ENCODE results near the gene TMEM61.

Gene TMEM61

DNA sequence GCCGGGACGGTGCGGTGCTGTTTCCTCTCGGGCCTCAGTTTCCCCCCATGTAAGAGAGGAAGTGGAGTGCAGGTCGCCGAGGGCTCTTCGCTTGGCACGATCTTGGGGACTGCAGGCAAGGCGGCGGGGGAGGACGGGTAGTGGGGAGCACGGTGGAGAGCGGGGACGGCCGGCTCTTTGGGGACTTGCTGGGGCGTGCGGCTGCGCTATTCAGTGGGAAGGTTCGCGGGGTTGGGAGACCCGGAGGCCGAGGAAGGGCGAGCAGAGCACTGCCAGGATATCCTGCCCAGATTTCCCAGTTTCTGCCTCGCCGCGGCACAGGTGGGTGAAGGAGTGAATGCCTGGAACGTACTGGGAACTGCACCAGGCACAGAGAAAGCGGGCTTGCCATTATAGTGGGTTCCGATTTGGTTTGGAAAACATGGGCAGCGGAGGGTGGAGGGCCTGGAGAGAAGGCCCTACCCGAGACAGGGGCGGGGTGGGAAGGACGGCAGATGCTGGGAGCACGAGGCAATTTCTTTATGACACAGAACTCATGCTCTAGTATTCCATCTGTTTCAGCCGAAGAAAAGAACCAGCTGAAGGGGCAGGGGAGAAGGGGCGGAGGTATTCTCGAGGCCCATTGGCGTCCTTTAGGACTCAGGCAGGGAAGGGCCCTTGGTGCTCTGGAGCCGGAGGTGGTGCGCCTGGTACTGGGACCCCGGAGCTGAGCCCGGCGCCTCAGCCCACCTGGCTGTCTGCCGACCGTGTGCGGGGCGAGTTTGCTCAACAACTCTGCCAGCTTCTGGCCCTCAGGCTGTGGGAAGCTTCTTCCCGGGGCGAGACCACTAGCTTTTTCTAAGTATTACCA lies 59.9 kb downstream of the TMEM61 start:
- no peak for DNase-seq

DNA sequence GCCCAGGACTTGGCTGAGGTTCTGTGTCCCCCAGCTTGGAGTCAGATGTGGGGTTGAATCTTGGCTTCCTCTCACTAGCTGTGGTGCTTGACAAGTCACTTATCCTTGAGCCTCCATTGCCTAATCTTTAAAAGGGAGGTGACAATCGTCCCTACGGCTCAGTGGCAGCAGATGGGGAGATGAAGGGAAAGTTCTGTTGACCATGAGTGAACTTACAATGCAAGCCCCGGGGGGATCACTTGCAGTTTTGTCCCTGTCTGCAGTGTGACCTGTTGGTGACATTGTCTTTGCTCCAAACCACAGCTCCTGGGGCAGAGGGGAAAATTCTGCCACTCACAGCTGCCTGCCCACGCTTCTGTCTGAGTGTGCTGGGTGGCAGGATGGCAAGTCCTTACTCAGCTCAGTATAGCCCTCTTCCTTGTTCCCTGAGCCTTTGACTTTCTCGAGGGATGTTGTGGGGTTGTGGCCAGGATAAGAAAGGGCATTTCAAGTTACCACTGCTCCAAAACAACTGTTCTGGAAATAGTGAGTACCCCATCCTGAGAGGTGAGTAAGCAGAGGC lies 60.6 kb downstream of the TMEM61 start:
- no peak for DNase-seq

DNA sequence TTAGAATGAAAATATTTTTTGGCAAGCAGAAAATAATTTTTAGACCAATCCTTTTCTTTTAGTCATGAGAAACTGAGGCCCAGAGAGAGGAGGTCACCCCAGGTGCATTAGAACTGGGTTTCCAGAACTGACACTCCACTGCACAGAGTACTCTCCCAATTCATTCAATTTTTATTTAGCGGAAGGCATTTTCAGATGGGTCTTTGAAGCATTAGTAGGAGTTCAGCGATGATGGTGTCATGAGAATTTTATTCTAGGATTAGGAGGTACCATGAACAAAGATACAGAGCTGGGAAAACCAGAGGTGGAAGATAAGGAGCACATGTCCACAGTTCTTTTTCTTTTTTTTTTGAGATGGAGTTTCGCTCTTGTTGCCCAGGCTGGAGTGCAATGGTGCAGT lies 61.2 kb downstream of the TMEM61 start:
- DNase-seq: no peak

Measured in activated CD8-positive, alpha-beta memory T cell treated with anti-CD3 and anti-CD28 coated beads, Interleukin-2, amount 50 U/mL, for 4 hours (primary cell).